Measurements from ENCODE around the gene EPB41L1.

EPB41L1 gene

GRCh38 chr20:36252511-36252910, 98.0 kb downstream of the EPB41L1 start (continued):
- TF ChIP-seq HOXC10 (CRISPR knock-in tag; IDR thresholded peaks at IDR 0.05): no peak

DNA sequence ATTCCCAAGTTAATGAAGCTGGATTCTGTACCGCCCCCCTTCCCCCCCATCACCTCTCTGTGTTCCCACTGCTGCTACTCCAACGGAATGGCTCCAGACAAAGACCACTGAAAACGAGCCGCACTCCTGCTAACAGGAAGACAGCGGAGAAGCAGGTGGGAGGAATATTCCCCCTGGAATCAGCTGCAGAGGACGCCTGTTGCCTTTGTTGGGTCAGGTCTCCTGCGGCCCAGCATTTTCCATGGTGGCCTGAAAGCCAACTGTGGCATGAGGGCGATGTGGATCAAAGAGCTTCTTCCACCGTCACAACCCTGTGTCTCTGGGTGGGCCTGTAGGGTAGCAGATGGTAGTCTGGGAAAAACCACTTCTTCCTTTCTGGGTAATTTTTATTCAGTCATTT, 98.5 kb downstream of the EPB41L1 start:
- CTCF ChIA-PET: interaction anchor here (1.2 kb wide), 1 partner anchor 187 kb away, joined by 3 read pairs; no protein-coding TSS in a partner anchor
- Histone ChIP-seq H3K4me1 (ENCODE audit: control insufficient read depth, insufficient read depth, low read length) (no peaks in the 10 kb centered on the region), H3K9me3 (ENCODE audit: control insufficient read depth, insufficient read depth, low read depth, low read length) (no peaks in the 10 kb centered on the region), H3K4me3 (ENCODE audit: low read depth, low read length) (no peak overlapping the region), H3K27ac (ENCODE audit: extremely low read depth, low read depth, low read length) (no peak overlapping the region), H3K36me3 (ENCODE audit: control insufficient read depth in 2 of 2, insufficient read depth in 1 of 2, low read length in 2 of 2) (peaks cover 24 to 88% of the 10 kb centered on the region in 2 experiments)
- no peak for TF ChIP-seq ZNF391 (tag by site-specific recombination; IDR thresholded peaks at IDR 0.05; ENCODE audit: borderline replicate concordance, low read depth)
- no peak for TF ChIP-seq ZNF600 (tag by site-specific recombination; IDR thresholded peaks at IDR 0.05)
- TF ChIP-seq ZNF792 (tag by site-specific recombination; IDR thresholded peaks at IDR 0.05): no peak
- TF ChIP-seq, protein P1, sequence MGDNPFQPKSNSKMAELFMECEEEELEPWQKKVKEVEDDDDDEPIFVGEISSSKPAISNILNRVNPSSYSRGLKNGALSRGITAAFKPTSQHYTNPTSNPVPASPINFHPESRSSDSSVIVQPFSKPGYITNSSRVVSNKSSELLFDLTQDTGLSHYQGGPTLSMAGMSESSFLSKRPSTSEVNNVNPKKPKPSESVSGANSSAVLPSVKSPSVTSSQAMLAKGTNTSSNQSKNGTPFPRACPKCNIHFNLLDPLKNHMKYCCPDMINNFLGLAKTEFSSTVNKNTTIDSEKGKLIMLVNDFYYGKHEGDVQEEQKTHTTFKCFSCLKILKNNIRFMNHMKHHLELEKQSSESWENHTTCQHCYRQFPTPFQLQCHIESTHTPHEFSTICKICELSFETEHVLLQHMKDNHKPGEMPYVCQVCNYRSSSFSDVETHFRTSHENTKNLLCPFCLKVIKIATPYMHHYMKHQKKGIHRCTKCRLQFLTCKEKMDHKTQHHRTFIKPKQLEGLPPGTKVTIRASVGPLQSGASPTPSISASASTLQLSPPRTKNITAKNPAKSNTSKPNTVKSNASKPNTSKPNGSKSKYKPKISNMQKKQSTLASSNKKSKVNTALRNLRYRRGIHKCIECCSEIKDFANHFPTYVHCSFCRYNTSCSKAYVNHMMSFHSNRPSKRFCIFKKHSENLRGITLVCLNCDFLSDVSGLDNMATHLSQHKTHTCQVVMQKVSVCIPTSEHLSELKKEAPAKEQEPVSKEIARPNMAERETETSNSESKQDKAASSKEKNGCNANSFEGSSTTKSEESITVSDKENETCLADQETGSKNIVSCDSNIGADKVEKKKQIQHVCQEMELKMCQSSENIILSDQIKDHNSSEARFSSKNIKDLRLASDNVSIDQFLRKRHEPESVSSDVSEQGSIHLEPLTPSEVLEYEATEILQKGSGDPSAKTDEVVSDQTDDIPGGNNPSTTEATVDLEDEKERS (tag by site-specific recombination; IDR thresholded peaks at IDR 0.05): no peak
- POLR2A ChIA-PET: no interaction called here

GRCh38 chr20:36254076-36254475, 99.5 kb downstream of the EPB41L1 start:
- TF ChIP-seq ZNF423 (tag by site-specific recombination; IDR thresholded peaks at IDR 0.05) (no peak), ZNF202 (tag by site-specific recombination; IDR thresholded peaks at IDR 0.05; ENCODE audit: borderline replicate concordance) (no peak), ZNF560 (tag by site-specific recombination; IDR thresholded peaks at IDR 0.05; ENCODE audit: borderline replicate concordance) (no peak), ZNF302 (tag by site-specific recombination; IDR thresholded peaks at IDR 0.05; ENCODE audit: low read depth) (no peak), ZNF670 (tag by site-specific recombination; IDR thresholded peaks at IDR 0.05; ENCODE audit: low read depth) (no peak), ZNF221 (tag by site-specific recombination; IDR thresholded peaks at IDR 0.05; ENCODE audit: borderline replicate concordance) (no peak), ZNF677 (tag by site-specific recombination; IDR thresholded peaks at IDR 0.05) (no peak), ZNF140 (tag by site-specific recombination; IDR thresholded peaks at IDR 0.05) (no peak), IKZF3 (tag by site-specific recombination; IDR thresholded peaks at IDR 0.05) (no peak), FEZF1 (tag by site-specific recombination; IDR thresholded peaks at IDR 0.05) (no peak), ZBTB8A (tag by site-specific recombination; IDR thresholded peaks at IDR 0.05) (no peak), ZSCAN5A (tag by site-specific recombination; IDR thresholded peaks at IDR 0.05) (no peak)
- TF ChIP-seq, protein P2, sequence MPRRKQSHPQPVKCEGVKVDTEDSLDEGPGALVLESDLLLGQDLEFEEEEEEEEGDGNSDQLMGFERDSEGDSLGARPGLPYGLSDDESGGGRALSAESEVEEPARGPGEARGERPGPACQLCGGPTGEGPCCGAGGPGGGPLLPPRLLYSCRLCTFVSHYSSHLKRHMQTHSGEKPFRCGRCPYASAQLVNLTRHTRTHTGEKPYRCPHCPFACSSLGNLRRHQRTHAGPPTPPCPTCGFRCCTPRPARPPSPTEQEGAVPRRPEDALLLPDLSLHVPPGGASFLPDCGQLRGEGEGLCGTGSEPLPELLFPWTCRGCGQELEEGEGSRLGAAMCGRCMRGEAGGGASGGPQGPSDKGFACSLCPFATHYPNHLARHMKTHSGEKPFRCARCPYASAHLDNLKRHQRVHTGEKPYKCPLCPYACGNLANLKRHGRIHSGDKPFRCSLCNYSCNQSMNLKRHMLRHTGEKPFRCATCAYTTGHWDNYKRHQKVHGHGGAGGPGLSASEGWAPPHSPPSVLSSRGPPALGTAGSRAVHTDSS (tag by site-specific recombination; IDR thresholded peaks at IDR 0.05): no peak
- Histone ChIP-seq H3K36me3 (ENCODE audit: control insufficient read depth in 2 of 2, insufficient read depth in 1 of 2, low read length in 2 of 2) (peaks cover 17 to 79% of the 10 kb centered on the region in 2 experiments), H3K4me1 (ENCODE audit: control insufficient read depth, insufficient read depth, low read length) (no peaks in the 10 kb centered on the region), H3K9me3 (ENCODE audit: control insufficient read depth, insufficient read depth, low read depth, low read length) (no peaks in the 10 kb centered on the region), H3K27ac (ENCODE audit: extremely low read depth, low read depth, low read length) (no peak overlapping the region), H3K4me3 (ENCODE audit: low read depth, low read length) (no peak overlapping the region)
- ChIA-PET POLR2A (no interaction called here), CTCF (no interaction called here)
